Measurements from ENCODE around the gene KDM5C.

- TF ChIP-seq CTCF (IDR thresholded peaks at IDR 0.05; ENCODE audit: insufficient read depth, low read depth, low read length) (no peak), EZH2 (IDR thresholded peaks at IDR 0.05; ENCODE audit: insufficient read depth, low read length) (no peak)
Measured at GRCh38 chrX:53227224-53227765, 2.3 kb upstream of the KDM5C start.
